IPS-18c (cell line): ENCODE data around the gene TSHZ2.
"Not testable (repeated sequence)": the region's sequence is repeated elsewhere in the genome, so short reads cannot be mapped to it uniquely, and the experiment has no call there.

ENCODE experiments used
- H3K4me3 ChIP-seq: 2 replicates; pipeline ENCODE4 v1.7.0; 2013; ENCODE audit warnings: low read depth, mild to moderate bottlenecking, low read length, moderate library complexity; ENCODE audit not compliant: insufficient read depth
- H3K9me3 ChIP-seq: one replicate; pipeline ENCODE4 v1.6.1; 2013; ENCODE audit warnings: mild to moderate bottlenecking, low read length, moderate library complexity; ENCODE audit not compliant: control insufficient read depth, insufficient read depth

TSHZ2 gene

DNA sequence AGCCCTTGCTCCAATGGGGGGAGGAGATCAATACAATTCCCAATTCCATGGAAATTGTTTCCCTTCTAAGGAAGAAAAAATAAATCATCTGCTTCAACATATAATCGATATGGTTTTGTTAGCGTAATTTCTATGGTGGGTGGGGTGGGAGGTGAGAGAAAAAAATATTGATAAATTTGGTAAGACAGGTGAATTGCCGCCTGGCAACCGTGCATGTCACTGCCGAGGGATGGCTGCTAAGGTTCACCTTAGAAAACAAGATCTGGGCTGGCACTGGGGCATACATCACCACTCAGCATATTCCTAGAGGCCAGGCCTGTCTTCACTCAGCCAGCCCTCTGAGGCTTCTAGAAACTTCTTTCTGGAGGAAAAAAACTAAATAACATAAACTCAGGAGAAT, 517.4 kb downstream of the TSHZ2 start:
- H3K9me3 ChIP-seq = no peaks in the 10 kb centered on the region

DNA sequence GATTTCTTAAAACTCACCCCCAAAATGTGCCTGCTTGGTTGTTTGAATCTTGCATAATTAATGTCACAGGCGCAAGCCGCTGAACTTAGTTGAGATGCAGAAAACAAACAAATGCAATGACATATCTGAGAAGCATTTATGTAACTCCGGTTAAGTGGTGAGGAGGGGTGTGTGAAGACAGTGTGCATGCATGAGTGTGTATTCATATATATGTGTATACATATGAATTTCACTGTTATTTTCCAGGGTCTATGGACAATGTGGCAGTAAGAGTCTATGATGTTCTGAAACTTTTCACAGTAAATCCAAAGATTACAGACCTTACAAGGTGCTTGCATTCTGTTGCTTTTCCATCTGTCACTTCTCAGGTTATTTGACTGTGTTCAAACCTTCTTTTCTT, 518.5 kb downstream of the TSHZ2 start:
- Histone ChIP-seq H3K9me3 (no peaks in the 10 kb centered on the region), H3K4me3 (no peak overlapping the region)

More for the DNA sequence above, 517.4 kb downstream of the TSHZ2 start:
- no peak overlapping the region for H3K4me3 ChIP-seq

DNA sequence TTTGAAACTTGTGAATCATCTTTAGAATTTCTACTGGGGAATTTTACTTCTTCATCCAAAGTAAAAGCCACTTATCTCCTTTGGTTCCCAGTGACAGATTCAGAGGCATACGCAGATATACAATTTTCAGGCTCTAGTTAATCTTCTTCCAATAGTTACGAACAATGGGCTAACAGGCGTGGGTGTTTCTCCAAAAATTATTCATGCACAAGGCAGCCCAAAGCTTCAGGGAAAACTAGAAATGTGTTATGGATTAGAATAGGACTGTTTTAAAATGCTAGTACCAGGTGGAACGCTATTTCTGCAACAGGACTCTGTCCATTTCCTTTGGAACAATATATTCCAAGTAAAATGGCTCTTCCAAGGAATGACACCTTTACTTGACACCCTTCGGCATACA, 519.3 kb downstream of the TSHZ2 start:
- no peaks in the 10 kb centered on the region for H3K9me3 ChIP-seq
- no peak overlapping the region for H3K4me3 ChIP-seq

DNA sequence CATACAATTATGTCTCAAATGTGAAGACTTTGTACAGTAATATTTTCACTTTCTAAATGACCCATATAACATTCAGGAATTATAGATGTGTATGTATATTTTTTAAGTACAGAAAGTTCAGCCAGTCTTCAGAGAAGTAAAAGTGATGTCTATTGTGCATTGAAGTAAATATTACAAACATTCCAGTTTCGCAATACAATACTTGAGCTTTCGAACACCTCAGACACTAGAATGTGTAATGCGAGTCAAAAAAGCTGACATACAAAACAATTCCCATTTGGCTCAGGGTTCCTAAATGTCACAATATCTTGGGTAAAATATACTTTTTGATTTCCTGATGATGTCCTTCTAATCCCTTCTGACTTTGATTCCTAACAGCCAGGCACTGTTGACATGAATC, 520.1 kb downstream of the TSHZ2 start:
- H3K4me3 ChIP-seq = no peak overlapping the region
- H3K9me3 ChIP-seq = peaks cover 2% of the 10 kb centered on the region

DNA sequence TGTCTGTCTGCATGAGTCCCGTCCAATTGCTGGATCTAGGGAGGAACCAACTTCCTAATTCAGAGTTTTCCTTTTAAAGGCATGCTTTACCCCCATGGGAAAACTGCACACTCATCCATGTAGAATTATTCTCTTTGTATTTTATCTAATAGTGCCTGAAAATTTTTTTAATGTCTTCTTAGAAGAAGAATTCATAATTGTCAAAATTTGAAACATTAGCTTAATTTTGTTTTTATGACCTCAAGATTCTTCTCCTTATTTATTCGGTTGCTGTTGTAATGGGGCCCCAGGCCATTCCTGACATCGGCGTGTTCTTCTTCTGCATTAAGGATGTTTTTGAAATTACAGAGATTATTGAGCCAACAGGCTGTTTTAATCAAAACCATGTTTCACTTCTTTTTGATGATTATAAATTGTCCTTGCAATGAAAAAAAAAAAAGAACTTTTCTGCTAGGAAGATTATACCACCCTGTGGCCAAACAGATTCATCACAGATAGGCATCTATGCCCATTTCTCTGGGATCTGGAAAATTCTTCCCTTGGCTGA, 521.2 kb downstream of the TSHZ2 start:
- Histone ChIP-seq H3K9me3 (peaks cover 5% of the 10 kb centered on the region), H3K4me3 (no peak overlapping the region)

DNA sequence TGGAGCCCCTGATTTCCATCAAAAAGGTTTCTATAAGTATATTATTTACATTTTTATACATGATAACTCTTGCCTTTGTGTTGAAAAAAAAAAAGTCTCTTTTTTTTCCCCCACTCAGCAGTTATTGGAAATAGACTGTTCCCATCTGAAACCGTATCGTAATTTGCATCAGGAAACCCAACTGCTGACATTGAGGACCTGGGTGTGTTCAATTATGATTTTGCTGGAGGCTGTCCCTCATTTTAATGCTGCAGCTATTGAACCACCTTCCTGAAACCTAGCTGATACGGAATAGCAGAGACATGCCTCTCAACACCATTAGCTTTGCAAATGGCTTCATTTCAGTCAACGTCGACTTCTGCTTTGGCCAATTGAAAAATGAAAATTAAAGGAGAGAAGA, 522.6 kb downstream of the TSHZ2 start:
- Histone ChIP-seq H3K9me3 (peaks cover 5% of the 10 kb centered on the region), H3K4me3 (no peak overlapping the region)

DNA sequence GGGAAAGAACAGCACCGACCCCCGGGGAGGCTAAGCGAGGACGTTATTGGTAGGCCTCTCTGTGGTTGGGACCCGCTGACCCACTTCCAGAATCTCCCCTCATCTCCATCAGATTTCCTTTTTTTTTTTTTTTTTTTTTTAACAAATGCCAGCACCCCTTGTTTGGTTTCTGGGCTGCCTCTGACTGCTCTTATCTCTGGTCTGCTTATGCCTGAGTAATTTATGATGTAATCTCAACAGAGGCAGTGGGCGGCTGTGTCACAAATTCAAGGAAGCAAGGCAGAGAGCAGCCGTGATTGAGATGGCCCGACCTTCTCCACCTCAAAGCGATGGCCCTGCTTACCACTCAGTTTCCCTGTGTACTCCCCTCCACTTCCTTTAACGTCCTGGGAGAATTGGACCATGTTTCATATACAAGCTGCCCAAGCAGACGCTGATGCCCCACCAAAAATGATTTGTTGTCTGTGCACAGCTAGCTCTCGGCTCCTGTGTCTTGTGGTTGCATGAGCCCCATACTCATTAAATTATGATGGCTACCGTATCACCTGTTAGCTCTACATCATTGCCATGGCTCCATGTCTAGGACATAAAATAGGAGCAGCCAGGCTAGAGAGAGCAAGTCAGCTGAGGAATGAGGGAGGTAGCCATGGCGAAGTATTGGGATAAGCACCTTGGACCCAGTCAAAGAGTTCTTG, 523.4 kb downstream of the TSHZ2 start:
- H3K4me3 ChIP-seq = no peak overlapping the region
- H3K9me3 ChIP-seq = peaks cover 5% of the 10 kb centered on the region

DNA sequence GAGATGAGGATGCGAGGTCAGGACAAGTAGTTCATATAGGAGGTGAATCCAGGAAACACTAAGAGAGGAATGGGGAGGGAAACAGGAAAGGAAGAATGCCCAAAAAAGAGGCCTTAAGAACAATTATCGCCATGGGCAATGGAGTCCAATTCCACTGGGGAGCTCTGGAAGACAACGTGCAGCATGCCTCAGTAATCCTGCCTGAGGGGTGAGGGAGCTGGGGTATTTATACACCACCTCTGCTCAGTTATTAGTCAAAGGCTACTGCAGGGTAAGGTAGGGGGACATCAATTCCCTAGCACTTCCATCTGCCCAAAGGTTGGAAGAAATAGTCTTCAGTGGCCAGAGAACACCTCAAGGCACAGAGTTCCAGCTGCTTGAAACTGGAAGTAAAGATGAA, 525.1 kb downstream of the TSHZ2 start:
- Histone ChIP-seq H3K4me3 (no peak overlapping the region), H3K9me3 (peaks cover 5% of the 10 kb centered on the region)

DNA sequence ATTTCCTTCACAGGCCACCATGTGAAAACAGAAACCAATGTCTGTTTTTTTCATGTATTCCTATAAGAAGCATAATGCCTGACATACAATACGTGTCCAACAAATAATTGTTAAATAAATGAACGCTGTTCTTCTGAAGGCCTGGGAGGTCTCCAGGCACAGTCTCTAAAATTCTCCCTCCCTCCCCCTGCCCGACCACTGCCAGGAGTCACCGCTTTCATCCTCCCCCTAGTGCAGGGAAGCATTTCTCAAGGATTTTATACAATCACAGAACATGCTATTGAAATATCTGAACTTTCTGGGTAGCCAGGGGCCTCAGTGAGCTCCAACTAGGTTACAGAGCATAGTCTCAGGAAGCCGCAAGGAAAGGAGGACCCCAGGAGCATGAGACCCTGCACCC, 526.2 kb downstream of the TSHZ2 start:
- H3K9me3 ChIP-seq = peaks cover 5% of the 10 kb centered on the region
- no peak overlapping the region for H3K4me3 ChIP-seq

DNA sequence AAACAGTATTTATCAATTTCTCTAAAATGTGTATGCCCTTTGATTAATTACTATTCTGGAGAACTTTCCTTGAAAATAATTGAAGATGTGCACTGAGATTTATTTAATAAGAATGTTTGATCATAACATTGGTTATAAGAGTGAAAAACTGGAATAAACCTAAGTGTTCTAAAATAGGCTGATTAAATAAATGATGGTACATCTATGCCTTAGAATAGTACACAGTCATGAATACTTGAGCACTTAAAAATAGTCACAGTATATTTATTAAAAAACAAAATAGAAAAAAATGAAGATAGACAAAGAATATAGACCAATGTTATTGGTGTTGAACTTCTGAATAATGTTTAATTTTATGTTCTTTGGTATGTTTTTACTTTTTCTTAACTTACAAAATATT, 528.5 kb downstream of the TSHZ2 start:
- no peak overlapping the region for H3K4me3 ChIP-seq
- peaks cover 5% of the 10 kb centered on the region for H3K9me3 ChIP-seq

DNA sequence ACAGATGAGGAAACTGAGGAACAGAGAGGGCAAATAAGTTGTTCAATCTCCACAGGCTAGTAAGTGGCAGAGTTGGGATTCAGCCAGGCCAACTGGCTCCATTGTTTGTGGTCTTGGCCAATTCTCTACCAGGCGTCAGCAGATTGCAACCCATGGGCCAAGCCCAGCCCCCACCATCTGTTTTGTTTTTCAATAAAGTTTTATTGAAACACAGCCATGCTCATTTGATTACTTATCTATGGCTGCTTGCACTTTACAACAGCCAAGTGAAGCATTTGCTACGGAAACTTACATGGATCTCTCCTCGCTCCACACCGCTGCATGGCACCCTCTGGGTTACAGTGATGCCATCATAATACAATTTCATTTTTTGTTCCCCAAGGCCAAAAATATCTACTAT, 530.7 kb downstream of the TSHZ2 start:
- Histone ChIP-seq H3K4me3 (no peak overlapping the region), H3K9me3 (peaks cover 2% of the 10 kb centered on the region)

DNA sequence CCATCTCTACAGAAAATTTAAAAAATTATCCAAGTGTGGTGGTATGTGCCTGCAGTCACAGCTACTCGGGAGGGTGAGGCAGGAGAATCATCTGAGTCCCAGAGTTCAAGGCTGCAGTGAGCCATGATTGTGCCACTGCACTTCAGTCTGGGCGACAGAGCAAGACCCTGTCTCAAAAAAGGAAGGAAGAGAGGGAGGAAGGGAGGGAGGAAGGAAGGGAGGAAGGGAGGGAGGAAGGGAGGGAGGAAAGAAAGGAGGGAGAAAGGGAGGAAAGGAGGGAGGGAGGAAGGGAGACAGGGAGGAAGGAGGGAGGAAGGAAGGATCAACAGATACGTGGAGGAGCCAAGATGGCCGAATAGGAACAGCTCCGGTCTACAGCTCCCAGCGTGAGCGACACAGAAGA, 531.4 kb downstream of the TSHZ2 start:
- peak overlapping the region; percentile 5; the same call in 1 of the 2 replicates for H3K4me3 ChIP-seq

DNA sequence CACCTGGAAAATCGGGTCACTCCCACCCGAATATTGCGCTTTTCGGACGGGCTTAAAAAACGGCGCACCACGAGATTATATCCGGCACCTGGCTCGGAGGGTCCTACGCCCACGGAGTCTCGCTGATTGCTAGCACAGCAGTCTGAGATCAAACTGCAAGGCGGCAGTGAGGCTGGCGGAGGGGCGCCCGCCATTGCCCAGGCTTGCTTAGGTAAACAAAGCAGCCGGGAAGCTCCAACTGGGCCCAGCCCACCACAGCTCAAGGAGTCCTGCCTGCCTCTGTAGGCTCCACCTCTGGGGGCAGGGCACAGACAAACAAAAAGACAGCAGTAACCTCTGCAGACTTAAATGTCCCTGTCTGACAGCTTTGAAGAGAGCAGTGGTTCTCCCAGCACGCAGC, 531.9 kb downstream of the TSHZ2 start:
- H3K9me3 ChIP-seq, H3K4me3 ChIP-seq: not testable (repeated sequence)

More for the DNA sequence above, 531.4 kb downstream of the TSHZ2 start:
- H3K9me3 ChIP-seq = no peaks in the 10 kb centered on the region

DNA sequence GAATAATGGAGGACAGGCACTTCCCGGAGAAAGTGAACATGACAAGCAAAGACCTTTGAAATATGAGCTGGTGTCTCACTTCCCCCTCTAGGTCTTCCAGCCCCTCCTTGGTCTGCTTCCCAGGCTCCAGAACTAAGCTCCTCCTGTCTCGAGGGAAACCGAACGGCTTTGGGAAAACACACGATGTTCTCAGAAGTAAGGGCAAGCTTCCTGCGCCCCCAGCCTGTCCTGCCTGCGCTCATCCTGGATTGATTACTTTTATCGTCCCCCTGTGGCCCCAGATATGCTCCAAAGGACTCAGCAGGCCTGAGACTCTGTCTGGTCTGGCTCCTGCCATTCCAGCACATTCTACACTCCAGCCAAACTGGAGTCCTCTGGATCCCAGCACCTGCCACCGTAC, 538.1 kb downstream of the TSHZ2 start:
- no peak overlapping the region for H3K4me3 ChIP-seq
- no peaks in the 10 kb centered on the region for H3K9me3 ChIP-seq

DNA sequence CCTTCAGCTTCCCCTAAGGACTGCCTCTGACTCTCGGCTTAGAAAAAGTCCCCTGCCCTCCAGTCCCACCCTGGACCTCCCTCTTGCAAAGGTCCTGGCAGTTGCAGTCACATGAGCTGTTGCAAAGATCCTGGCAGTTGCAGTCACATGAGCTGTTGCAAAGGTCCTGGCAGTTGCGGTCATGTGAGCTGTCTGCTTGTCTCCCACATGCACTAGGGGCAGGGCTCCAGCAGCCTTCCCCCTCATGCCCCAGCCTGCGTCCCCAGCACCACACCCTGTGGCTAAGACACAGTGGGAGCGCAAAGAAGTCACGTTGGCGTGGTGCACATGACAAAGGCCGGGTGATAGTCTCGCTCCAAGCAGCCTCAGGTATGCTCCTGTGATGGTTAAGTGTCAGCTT, 538.5 kb downstream of the TSHZ2 start:
- H3K4me3 ChIP-seq = no peak overlapping the region
- H3K9me3 ChIP-seq = no peaks in the 10 kb centered on the region

DNA sequence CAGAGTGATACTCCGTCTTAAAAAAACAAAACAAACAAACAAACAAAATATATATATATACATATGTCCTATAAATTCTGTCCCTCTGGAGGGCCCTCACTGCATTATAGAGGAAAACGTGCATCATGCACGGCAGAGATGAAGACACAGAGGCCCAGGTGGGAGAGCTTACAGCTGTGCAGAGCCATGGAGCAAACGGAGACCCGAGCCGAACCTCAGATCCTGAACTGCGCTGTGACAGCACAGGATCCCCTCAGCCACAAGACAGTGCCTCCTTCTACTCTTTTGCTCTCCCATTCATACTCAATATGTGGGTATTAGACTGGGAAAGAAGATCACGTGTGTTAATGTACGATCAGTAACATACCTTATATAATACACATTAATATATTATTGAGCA, 539.9 kb downstream of the TSHZ2 start:
- no peaks in the 10 kb centered on the region for H3K9me3 ChIP-seq
- no peak overlapping the region for H3K4me3 ChIP-seq

DNA sequence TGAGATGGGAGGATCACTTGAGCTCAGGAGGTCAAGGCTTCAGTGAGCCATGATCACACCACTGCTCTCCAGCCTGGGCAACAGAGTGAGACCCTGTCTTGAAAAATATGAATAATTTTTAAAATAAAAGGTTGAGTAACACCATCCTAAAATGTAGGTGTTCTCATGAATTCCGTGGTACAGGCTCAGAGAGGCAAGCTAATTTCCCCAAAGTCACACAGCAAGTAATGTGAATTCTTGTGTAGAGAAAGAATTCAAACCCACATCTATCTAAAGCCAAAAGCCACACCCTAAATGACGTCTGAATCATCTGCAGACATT, 541.0 kb downstream of the TSHZ2 start:
- Histone ChIP-seq H3K4me3 (no peak overlapping the region), H3K9me3 (no peaks in the 10 kb centered on the region)

DNA sequence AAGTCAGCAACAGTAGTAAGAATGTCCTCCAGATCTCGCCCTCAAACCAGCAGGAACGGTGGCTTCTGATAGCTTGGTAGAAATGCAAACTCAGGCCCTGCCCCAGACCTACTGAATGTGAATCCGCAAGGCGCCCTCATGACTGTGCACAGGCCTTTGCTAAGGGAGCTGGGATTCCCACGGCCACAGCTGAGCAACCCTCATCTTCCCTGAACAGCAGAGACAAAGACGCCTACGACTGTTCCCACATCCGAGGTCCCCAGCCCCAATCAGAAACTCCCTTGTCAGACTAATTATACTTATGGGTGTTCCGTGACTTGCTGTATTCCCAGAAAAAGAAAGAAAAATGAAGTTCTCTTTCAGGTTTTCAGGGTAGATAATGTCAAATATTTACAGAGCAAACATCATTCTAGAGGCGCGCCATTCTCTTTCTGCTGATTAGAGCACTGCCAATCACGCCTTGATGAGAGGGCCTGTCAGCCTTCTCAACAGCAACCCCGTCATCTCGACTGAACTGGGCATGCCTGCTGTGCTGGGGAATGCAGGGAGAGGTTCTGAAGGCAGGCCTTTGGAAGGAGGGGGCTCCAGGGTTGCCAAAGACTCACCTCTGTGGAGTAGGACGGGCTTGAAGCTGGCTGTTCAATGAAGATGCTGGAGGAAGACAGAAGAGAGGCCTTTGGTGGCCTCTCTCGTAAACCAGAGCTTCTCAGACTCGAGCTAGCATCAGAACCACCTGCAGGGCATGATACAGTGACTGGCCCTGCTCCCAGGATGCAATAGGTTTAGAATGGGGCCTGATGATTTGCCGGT, 541.5 kb downstream of the TSHZ2 start:
- Histone ChIP-seq H3K9me3 (no peaks in the 10 kb centered on the region), H3K4me3 (no peak overlapping the region)
